ENCODE measurements around the gene KLF16.
"Not testable (repeated sequence)": the region's sequence is repeated elsewhere in the genome, so short reads cannot be mapped to it uniquely, and the experiment has no call there.

The KLF16 gene

GRCh38 chr19:1863328-1863637 lies at the start of gene KLF16:
KLF16 (minus strand) TSS chr19:1863579; CDS start chr19:1863497, 82 bp downstream.
- no peak for DNase-seq (ENCODE audit: low read depth in 4 of 4, low spot score in 1 of 4)

- no peak for DNase-seq (ENCODE audit: low read depth in 4 of 4, low spot score in 1 of 4)
Measured at GRCh38 chr19:1912760-1913505, 49.6 kb upstream of the KLF16 start.

DNA sequence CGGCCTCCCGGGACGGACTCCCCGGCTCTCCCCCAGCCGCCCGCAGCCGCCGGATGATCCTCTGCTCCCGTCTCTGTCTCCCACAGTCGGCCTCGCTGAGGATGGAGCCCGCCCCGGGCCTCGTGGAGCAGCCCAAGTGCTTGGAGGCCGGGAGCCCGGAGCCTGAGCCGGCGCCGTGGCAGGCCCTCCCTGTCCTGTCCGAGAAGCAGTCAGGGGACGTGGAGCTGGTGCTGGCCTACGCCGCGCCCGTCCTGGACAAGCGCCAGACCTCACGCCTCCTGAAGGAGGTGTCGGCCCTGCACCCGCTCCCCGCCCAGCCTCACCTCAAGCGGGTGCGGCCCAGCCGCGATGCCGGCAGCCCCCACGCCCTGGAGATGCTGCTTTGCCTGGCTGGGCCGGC lies 48.6 kb upstream of the KLF16 start:
- no peak for DNase-seq (ENCODE audit: low read depth in 4 of 4, low spot score in 1 of 4)

DNA sequence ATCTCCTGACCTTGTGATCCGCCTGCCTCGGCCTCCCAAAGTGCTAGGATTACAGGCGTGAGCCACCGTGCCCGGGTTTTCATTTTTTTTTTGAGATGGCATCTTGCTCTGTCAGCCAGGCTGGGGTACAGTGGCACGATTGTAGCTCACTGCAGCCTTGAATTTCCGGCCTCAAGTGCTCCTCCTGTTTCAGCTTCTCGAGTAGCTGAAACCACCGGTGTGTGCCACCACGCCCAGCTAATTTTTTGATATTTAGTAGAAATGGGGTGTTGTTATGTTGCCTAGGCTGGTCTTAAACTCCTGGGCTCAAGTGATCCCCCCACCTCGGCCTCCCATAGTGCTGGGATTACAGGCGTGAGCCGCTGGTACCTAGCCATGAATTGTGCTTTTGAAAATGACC lies 47.7 kb upstream of the KLF16 start:
- DNase-seq (ENCODE audit: low read depth in 4 of 4, low spot score in 1 of 4): no peak

DNA sequence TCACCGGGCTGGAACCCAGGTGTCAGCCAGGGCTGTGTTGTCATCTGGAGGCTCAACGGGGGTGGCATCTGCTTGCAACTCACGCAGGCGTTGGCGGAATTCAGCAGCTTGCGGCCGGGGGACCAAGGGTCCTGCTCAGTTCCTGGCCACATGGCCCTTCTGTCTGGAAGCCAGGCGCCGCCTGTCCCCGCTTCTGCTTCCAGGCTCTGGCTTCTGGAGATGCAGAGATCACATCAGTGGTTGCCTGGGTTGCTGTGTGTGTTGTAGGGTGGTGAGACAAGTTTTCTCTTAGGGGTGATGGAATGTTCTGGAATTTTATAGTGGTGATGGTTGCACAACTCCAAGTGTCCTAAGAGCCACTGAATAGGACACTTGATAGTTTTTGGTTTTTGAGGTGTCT lies 46.8 kb upstream of the KLF16 start:
- no peak for DNase-seq (ENCODE audit: low read depth in 4 of 4, low spot score in 1 of 4)

- no peak for DNase-seq (ENCODE audit: low read depth in 4 of 4, low spot score in 1 of 4)
Measured at GRCh38 chr19:1909761-1910080, 46.3 kb upstream of the KLF16 start.

- DNase-seq (ENCODE audit: low read depth in 4 of 4, low spot score in 1 of 4): no peak
Measured at GRCh38 chr19:1908364-1908678, 44.9 kb upstream of the KLF16 start.

- DNase-seq (ENCODE audit: low read depth in 4 of 4, low spot score in 1 of 4): no peak
Measured at GRCh38 chr19:1907563-1908363, 44.4 kb upstream of the KLF16 start.

DNA sequence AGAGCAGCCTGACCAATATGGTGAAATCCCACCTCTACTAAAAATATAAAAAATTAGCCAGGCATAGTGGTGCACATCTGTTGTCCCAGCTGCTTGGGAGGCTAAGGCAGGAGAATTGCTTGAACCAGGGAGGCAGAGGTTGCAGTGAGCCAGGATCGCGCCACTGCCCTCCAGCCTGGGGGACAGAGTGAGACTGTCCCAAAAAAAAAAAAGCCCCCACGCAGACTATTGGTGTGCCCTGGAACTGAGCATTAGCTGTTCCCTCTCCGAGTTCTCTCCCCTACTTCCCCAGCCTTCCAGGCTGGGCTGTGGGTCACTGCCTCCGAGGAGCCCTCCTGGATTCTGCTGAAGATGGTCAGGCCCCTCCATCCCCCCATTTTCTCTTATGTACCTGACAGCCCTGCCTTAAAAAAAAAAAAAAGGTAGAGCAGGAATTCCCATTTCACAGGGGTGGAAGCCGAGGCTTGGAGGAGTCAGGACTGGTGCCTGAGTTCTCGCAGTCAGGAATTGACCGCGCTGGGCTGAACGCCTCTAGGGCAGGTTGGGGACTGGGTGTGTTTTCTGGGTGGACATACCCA lies 43.7 kb upstream of the KLF16 start:
- no peak for DNase-seq (ENCODE audit: low read depth in 4 of 4, low spot score in 1 of 4)

GRCh38 chr19:1905863-1906375 lies 42.5 kb upstream of the KLF16 start:
- DNase-seq (ENCODE audit: low read depth in 4 of 4, low spot score in 1 of 4): no peak

GRCh38 chr19:1905110-1905862 lies 41.9 kb upstream of the KLF16 start, which contains the start of the genes ADAT3 and SCAMP4:
ADAT3 (plus strand) TSS chr19:1905399; CDS start chr19:1912048, 6,649 bp downstream.
SCAMP4 (plus strand) TSS chr19:1905399; CDS start chr19:1915020, 9,621 bp downstream.
- peak; percentile 91 to 99 (median 96) for DNase-seq (ENCODE audit: low read depth in 4 of 4, low spot score in 1 of 4)

DNA sequence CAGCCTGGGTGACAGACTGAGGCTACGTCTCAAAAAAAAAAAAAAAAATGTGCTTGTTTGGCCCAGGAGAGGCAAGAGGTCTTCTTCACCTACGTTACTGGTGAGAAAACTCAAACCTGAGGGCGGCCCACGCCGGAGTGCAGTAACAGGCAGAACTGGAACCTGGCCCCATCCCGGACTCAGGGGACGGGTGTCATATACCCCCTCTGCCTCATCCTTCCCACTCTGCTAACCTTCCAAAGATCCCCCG lies 41.4 kb upstream of the KLF16 start:
- no peak for DNase-seq (ENCODE audit: low read depth in 4 of 4, low spot score in 1 of 4)

DNA sequence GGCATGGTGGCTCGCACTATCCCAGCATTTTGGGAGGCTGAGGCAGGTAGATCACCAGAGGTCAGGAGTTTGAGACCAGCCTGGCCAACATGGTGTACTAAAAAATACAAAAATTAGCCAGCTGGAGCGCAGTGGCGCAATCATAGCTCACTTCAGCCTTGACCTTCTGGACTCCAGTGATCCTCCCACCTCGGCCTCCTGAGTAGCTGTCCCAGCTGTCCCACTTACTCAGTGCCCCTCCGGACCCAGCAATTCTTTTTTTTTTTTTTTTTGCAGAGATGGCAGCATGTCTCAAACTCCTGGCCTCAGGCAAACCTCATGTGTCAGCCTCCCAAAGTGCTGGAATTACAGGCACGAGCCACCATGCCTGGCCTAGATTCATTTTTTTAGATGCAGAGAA lies 39.5 kb upstream of the KLF16 start:
- no peak for DNase-seq (ENCODE audit: low read depth in 4 of 4, low spot score in 1 of 4)

- DNase-seq (ENCODE audit: low read depth in 4 of 4, low spot score in 1 of 4): no peak
Measured at GRCh38 chr19:1901940-1902404, 38.6 kb upstream of the KLF16 start.

GRCh38 chr19:1896508-1896907 lies 33.1 kb upstream of the KLF16 start:
- DNase-seq (ENCODE audit: low read depth in 4 of 4, low spot score in 1 of 4): no peak

DNA sequence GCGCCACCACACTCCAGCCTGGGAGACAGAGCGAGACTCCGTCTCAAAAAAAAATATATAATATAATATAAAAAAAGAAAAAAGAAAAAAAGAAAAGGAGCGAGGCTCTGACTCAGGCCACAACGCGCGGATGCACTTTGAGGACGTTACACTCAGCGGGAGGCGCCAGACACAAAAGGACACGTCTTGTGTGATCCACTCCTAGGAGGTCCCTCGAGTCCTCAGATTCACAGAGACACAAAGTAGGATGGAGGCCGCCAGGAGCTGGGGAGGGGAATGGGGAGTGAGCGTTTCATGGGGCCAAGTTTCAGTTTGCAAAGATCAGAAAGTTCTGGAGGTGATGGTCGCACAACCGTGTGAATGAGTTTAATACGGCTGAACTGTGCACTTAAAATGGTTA lies 30.4 kb upstream of the KLF16 start:
- no peak for DNase-seq (ENCODE audit: low read depth in 4 of 4, low spot score in 1 of 4)

DNA sequence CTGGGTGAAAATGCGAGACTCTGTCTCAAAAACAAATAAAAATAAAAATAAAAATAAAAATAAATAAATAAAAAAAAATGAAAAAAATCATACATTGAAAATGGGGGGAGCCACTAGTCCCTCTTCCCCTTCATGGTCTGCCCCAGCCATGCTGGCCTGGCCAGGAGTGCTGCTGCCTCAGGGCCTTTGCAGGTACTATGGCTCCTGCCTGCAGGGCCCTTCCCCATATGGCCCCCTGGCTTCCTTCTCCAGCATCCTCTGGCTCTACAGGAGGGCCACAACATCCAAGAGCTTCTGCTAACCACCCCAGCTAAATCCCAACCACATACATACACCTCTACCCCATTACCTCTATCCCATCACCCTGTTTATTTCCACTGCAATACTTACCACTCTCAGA lies 26.5 kb upstream of the KLF16 start:
- no peak for DNase-seq (ENCODE audit: low read depth in 4 of 4, low spot score in 1 of 4)

- no peak for DNase-seq (ENCODE audit: low read depth in 4 of 4, low spot score in 1 of 4)
Measured at GRCh38 chr19:1888385-1888784, 25.0 kb upstream of the KLF16 start.

DNA sequence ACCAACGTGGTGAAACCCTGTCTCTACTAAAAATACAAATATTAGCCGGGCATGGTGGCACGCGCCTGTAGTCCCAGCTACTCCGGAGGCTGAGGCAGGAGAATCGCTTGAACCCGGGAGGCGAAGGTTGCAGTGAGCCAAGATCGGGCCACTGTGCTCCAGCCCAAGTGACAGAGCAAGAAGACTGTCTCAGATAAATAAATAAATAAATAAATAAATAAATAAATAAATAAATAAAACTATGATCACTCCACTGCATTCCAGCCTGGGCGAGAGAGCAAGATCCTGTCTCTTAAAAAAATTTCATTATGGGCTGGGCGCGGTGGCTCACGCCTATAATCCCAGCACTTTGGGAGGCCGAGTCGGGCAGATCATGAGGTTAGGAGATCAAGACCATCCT lies 23.0 kb upstream of the KLF16 start:
- DNase-seq (ENCODE audit: low read depth in 4 of 4, low spot score in 1 of 4): not testable (repeated sequence)

DNA sequence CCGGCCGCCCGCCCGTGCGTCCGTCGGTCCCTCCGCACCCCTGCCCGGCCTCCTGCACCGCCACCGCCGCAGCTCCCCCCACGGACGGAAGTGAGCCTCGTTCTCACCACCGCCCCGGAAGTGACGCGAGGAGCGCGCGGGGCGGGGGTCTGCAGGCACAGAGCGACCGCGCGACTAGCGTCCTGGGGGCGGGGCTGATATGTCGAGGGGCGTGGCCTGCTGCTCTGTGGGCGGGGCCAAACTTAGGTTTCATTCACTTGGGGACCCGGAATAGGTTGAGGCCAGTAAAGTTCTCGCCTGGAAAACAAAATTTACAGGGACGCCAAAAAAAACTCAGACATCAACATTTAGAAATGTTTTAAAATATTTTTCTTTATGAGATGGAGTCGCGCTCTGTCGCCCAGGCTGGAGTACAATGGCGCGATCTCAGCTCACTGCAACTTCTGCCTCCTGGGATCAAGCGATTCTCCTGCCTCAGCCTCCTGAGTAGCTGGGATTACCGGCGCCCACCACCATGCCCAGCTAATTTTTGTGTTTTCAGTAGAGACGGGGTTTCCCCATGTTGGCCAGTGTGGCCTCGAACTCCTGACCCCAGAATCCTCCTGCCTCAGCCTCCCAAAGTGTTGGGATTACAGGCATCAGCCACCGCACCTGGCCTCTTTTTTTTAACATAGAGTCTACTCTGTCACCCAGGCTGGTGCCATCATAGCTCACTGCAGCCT lies 22.2 kb upstream of the KLF16 start, which contains the start of gene ABHD17A:
TSS of gene ABHD17A (minus strand) at position 99 of the 722 bp plus-strand sequence. CDS start 3,930 bp downstream, outside the sequence.
- DNase-seq (ENCODE audit: low read depth in 4 of 4, low spot score in 1 of 4): peak; percentile 91 to 97 (median 94)
